ENCODE results near the gene RNF166. TPM values are rescaled to one million over a fixed set of nuclear protein-coding genes. Genes with fewer than 3 reads are reported as not detected.

The RNF166 gene
- total RNA-seq, 2 experiments from 2014 or later, result 334 to 355 TPM

DNA sequence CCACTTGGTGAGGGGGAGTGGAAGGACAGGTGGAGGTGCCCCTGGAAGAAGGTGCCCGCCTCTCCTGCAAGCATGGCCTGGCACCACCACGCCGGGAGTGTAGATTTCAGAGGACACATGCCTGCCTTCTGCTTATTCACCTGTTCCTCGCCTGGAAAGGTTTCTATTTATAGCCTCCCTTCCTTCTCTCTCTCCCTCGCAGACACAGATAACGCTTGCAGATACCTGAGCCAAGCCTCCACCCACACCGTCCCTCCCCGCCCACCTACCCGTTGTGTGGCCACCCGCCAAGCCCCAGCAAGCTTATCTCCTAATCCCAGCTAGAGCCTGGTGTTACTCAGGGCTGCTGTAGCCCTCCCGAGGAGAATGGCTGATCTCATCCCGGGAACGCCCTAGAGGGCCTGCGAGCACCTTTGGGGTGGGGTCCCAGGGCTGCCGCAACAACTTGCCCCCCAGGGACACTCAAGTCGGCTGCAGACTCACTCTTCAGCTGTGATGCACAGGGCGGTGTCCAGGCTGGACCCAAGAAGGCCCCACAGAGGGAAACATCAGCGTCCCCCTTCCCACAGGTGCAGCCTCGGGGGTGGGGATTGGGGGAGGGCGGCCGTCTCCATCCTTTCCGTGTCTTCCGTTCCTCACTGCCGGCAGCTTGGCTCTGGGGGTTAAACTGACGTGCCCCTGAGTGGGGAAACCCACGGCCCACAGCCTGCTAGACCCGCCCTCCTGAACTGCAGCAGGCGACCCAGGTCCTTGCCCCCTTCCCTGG, 18.0 kb downstream of the RNF166 start:
- peaks cover 63% of the 10 kb centered on the region for H3K4me1 Mint-ChIP-seq (ENCODE audit: low read depth)
- H3K27ac Mint-ChIP-seq, result peak overlapping the region; percentile 51
- POLR2A ChIA-PET, result interaction anchor here (1.3 to 4.7 kb wide), 3 partner anchors 15 to 118 kb away, joined by 4 to 71 read pairs (median 5); partner anchors contain the start of genes CTU2, RNF166 and ZC3H18

DNA sequence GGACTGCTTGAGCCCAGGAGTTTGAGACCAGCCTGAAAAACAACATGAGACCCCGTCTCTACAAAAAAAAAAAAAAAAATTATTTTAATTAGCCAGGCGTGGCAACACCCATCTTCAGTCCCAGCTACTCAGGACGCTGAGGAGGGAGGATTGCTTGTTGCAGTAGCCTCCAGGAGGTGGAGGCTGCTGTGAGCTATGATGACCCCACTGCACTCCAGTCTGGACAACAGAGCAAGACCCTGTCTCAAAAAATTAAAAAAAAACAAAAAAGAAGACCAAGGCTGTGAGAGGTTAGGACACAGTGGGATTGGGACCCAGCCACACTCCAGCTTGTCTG, 18.6 kb downstream of the RNF166 start:
- H3K36me3 Mint-ChIP-seq (ENCODE audit: low read depth), result no peaks in the 10 kb centered on the region
- H3K9me3 ChIP-seq (ENCODE audit: control insufficient read depth in 1 of 2, insufficient read depth in 1 of 2, low read length in 2 of 2), result no peaks in the 10 kb centered on the region
- peaks cover 4% of the 10 kb centered on the region for H3K36me3 ChIP-seq (ENCODE audit: insufficient read depth, low read length)
- no peaks in the 10 kb centered on the region for H3K27me3 Mint-ChIP-seq
- H3K27ac Mint-ChIP-seq, result no peak overlapping the region
- peaks cover 82% of the 10 kb centered on the region for H3K4me1 ChIP-seq (ENCODE audit: insufficient read depth, low read length)
- no peak for DNase-seq
- ATAC-seq (ENCODE audit: poor library complexity), result no peak
- peaks cover 58% of the 10 kb centered on the region for H3K4me1 Mint-ChIP-seq (ENCODE audit: low read depth)
- no peak overlapping the region for H3K4me3 ChIP-seq (ENCODE audit: low read length)
- POLR2A ChIA-PET, result interaction anchor here (0.8 to 4.7 kb wide), 4 partner anchors 10 to 117 kb away, joined by 4 to 71 read pairs (median 4); partner anchors contain the start of genes CTU2, RNF166 and ZC3H18
- H3K4me3 Mint-ChIP-seq, result peak overlapping the region; percentile 58
- H3K27me3 ChIP-seq (ENCODE audit: control insufficient read depth in 1 of 2, insufficient read depth in 2 of 2, low read length in 2 of 2), result no peaks in the 10 kb centered on the region
- no peak overlapping the region for H3K27ac ChIP-seq (ENCODE audit: low read depth in 1 of 2, low read length in 2 of 2)
- CTCF ChIA-PET, result no interaction called here
- TF ChIP-seq, protein P1, sequence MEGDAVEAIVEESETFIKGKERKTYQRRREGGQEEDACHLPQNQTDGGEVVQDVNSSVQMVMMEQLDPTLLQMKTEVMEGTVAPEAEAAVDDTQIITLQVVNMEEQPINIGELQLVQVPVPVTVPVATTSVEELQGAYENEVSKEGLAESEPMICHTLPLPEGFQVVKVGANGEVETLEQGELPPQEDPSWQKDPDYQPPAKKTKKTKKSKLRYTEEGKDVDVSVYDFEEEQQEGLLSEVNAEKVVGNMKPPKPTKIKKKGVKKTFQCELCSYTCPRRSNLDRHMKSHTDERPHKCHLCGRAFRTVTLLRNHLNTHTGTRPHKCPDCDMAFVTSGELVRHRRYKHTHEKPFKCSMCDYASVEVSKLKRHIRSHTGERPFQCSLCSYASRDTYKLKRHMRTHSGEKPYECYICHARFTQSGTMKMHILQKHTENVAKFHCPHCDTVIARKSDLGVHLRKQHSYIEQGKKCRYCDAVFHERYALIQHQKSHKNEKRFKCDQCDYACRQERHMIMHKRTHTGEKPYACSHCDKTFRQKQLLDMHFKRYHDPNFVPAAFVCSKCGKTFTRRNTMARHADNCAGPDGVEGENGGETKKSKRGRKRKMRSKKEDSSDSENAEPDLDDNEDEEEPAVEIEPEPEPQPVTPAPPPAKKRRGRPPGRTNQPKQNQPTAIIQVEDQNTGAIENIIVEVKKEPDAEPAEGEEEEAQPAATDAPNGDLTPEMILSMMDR (IDR thresholded peaks at IDR 0.05), result no peak
- intact Hi-C loops (cut with DNase I, micrococcal nuclease), result loop anchor here (5.0 kb wide), 2 partner anchors 35 to 235 kb away; partner anchors contain the start of genes CYBA (in 2 of the 2) and ZFPM1 (in 1 of the 2)
- no peaks in the 10 kb centered on the region for H3K9me3 Mint-ChIP-seq

More for the DNA sequence above, 18.0 kb downstream of the RNF166 start:
- no peaks in the 10 kb centered on the region for H3K27me3 ChIP-seq (ENCODE audit: control insufficient read depth in 1 of 2, insufficient read depth in 2 of 2, low read length in 2 of 2)
- H3K9me3 ChIP-seq (ENCODE audit: control insufficient read depth in 1 of 2, insufficient read depth in 1 of 2, low read length in 2 of 2), result no peaks in the 10 kb centered on the region
- ATAC-seq (ENCODE audit: poor library complexity) (no peak), DNase-seq (no peak)
- TF ChIP-seq, protein P1 (IDR thresholded peaks at IDR 0.05), result no peak
- peak overlapping the region; percentile 74 for H3K4me3 Mint-ChIP-seq
- peaks cover 82% of the 10 kb centered on the region for H3K4me1 ChIP-seq (ENCODE audit: insufficient read depth, low read length)
- no peaks in the 10 kb centered on the region for H3K9me3 Mint-ChIP-seq
- peaks cover 4% of the 10 kb centered on the region for H3K36me3 ChIP-seq (ENCODE audit: insufficient read depth, low read length)
- CTCF ChIA-PET, result no interaction called here
- H3K27me3 Mint-ChIP-seq, result no peaks in the 10 kb centered on the region
- H3K36me3 Mint-ChIP-seq (ENCODE audit: low read depth), result peaks cover 3% of the 10 kb centered on the region
- no peak overlapping the region for H3K4me3 ChIP-seq (ENCODE audit: low read length)
- no peak overlapping the region for H3K27ac ChIP-seq (ENCODE audit: low read depth in 1 of 2, low read length in 2 of 2)
- intact Hi-C loops (cut with DNase I, micrococcal nuclease), result loop anchor here (5.0 kb wide), 2 partner anchors 36 to 236 kb away; partner anchors contain the start of genes CYBA (in 2 of the 2) and ZFPM1 (in 1 of the 2)

DNA sequence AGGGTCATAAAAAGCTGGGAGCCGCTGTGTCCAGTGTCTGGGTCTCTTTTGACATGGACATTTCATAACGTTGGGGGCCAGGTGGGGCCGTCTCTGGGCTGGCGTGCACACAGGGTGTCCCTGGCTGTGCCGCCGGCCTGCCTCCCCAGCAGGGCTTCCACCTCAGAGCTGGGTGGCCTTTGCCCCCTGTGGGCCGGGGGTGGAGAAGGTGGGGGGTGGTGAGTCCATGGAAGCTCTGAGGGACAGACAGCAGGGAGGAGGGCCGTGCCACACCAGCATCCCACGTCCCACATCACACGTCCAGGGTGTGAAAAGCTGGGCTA, 19.0 kb downstream of the RNF166 start:
- intact Hi-C loops (cut with DNase I, micrococcal nuclease), result loop anchor here (5.0 kb wide), 2 partner anchors 35 to 235 kb away; partner anchors contain the start of genes CYBA (in 2 of the 2) and ZFPM1 (in 1 of the 2)
- no peaks in the 10 kb centered on the region for H3K27me3 ChIP-seq (ENCODE audit: control insufficient read depth in 1 of 2, insufficient read depth in 2 of 2, low read length in 2 of 2)
- H3K9me3 ChIP-seq (ENCODE audit: control insufficient read depth in 1 of 2, insufficient read depth in 1 of 2, low read length in 2 of 2), result no peaks in the 10 kb centered on the region
- ATAC-seq (ENCODE audit: poor library complexity), result no peak
- no peak overlapping the region for H3K27ac ChIP-seq (ENCODE audit: low read depth in 1 of 2, low read length in 2 of 2)
- no peaks in the 10 kb centered on the region for H3K9me3 Mint-ChIP-seq
- H3K4me1 ChIP-seq (ENCODE audit: insufficient read depth, low read length), result peaks cover 80% of the 10 kb centered on the region
- peaks cover 1% of the 10 kb centered on the region for H3K36me3 Mint-ChIP-seq (ENCODE audit: low read depth)
- DNase-seq, result no peak
- no peak overlapping the region for H3K4me3 ChIP-seq (ENCODE audit: low read length)
- peak overlapping the region; percentile 60 for H3K4me3 Mint-ChIP-seq
- H3K4me1 Mint-ChIP-seq (ENCODE audit: low read depth), result peaks cover 58% of the 10 kb centered on the region
- no peak overlapping the region for H3K27ac Mint-ChIP-seq
- H3K36me3 ChIP-seq (ENCODE audit: insufficient read depth, low read length), result peaks cover 4% of the 10 kb centered on the region
- H3K27me3 Mint-ChIP-seq, result no peaks in the 10 kb centered on the region
- ChIA-PET CTCF (no interaction called here), POLR2A (interaction anchor here (0.8 to 4.7 kb wide), 5 partner anchors 11 to 117 kb away, joined by 3 to 71 read pairs (median 4); partner anchors contain the start of genes CTU2, RNF166 and ZC3H18)
- TF ChIP-seq, protein P1 (IDR thresholded peaks at IDR 0.05), result no peak

Measured in CD4-positive, alpha-beta T cell (primary cell).